Measurements from ENCODE around the gene CNTNAP4.

The CNTNAP4 gene

GRCh38 chr16:76500006-76500405, 222.8 kb downstream of the CNTNAP4 start:
- DNase-seq, result no peak

- no peak for DNase-seq
Measured at GRCh38 chr16:76502063-76502462, 224.9 kb downstream of the CNTNAP4 start.

GRCh38 chr16:76502555-76502954, 225.4 kb downstream of the CNTNAP4 start:
- no peak for DNase-seq

GRCh38 chr16:76503091-76503490, 225.9 kb downstream of the CNTNAP4 start:
- DNase-seq, result no peak

GRCh38 chr16:76511203-76511602, 234.0 kb downstream of the CNTNAP4 start:
- no peak for DNase-seq

- DNase-seq, result peak; percentile 90
Measured at GRCh38 chr16:76518781-76519180, 241.6 kb downstream of the CNTNAP4 start.

GRCh38 chr16:76524356-76524755, 247.2 kb downstream of the CNTNAP4 start:
- DNase-seq, result no peak

GRCh38 chr16:76524769-76525168, 247.6 kb downstream of the CNTNAP4 start:
- no peak for DNase-seq

- DNase-seq, result peak; percentile 55
Measured at GRCh38 chr16:76527244-76527643, 250.0 kb downstream of the CNTNAP4 start.

- no peak for DNase-seq
Measured at GRCh38 chr16:76529120-76529519, 251.9 kb downstream of the CNTNAP4 start.

GRCh38 chr16:76531236-76531635, 254.0 kb downstream of the CNTNAP4 start:
- DNase-seq, result no peak

- DNase-seq, result no peak
Measured at GRCh38 chr16:76532188-76532973, 255.2 kb downstream of the CNTNAP4 start.

- DNase-seq, result no peak
Measured at GRCh38 chr16:76539609-76540008, 262.4 kb downstream of the CNTNAP4 start.

GRCh38 chr16:76541070-76541469, 263.9 kb downstream of the CNTNAP4 start:
- no peak for DNase-seq

- no peak for DNase-seq
Measured at GRCh38 chr16:76565542-76565941, 288.3 kb downstream of the CNTNAP4 start.

- no peak for DNase-seq
Measured at GRCh38 chr16:76571755-76572154, 294.6 kb downstream of the CNTNAP4 start.

- no peak for DNase-seq
Measured at GRCh38 chr16:76573281-76573680, 296.1 kb downstream of the CNTNAP4 start.

GRCh38 chr16:76574651-76575050, 297.4 kb downstream of the CNTNAP4 start:
- DNase-seq, result no peak

GRCh38 chr16:76576526-76576925, 299.3 kb downstream of the CNTNAP4 start:
- no peak for DNase-seq

- no peak for DNase-seq
Measured at GRCh38 chr16:76577003-76577402, 299.8 kb downstream of the CNTNAP4 start.

- no peak for DNase-seq
Measured at GRCh38 chr16:76579277-76579922, 302.2 kb downstream of the CNTNAP4 start.

- DNase-seq, result peak; percentile 97
Measured at GRCh38 chr16:76583466-76583865, 306.3 kb downstream of the CNTNAP4 start.

- DNase-seq, result peak; percentile 50
Measured at GRCh38 chr16:76583945-76584344, 306.7 kb downstream of the CNTNAP4 start.

GRCh38 chr16:76598498-76598897, 321.3 kb downstream of the CNTNAP4 start:
- no peak for DNase-seq

- DNase-seq, result no peak
Measured at GRCh38 chr16:76607317-76607716, 330.1 kb downstream of the CNTNAP4 start.
